ENCODE data around the gene NFATC2.
"Not testable (repeated sequence)": the region's sequence is repeated elsewhere in the genome, so short reads cannot be mapped to it uniquely, and the experiment has no call there.

Gene NFATC2

GRCh38 chr20:51575486-51575885 lies 33.0 kb upstream of the NFATC2 start:
- no peak for DNase-seq (ENCODE audit: low spot score)
- TF ChIP-seq, protein P1, sequence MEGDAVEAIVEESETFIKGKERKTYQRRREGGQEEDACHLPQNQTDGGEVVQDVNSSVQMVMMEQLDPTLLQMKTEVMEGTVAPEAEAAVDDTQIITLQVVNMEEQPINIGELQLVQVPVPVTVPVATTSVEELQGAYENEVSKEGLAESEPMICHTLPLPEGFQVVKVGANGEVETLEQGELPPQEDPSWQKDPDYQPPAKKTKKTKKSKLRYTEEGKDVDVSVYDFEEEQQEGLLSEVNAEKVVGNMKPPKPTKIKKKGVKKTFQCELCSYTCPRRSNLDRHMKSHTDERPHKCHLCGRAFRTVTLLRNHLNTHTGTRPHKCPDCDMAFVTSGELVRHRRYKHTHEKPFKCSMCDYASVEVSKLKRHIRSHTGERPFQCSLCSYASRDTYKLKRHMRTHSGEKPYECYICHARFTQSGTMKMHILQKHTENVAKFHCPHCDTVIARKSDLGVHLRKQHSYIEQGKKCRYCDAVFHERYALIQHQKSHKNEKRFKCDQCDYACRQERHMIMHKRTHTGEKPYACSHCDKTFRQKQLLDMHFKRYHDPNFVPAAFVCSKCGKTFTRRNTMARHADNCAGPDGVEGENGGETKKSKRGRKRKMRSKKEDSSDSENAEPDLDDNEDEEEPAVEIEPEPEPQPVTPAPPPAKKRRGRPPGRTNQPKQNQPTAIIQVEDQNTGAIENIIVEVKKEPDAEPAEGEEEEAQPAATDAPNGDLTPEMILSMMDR (IDR thresholded peaks at IDR 0.05; ENCODE audit: extremely low read depth, missing control alignments), result no peak

DNA sequence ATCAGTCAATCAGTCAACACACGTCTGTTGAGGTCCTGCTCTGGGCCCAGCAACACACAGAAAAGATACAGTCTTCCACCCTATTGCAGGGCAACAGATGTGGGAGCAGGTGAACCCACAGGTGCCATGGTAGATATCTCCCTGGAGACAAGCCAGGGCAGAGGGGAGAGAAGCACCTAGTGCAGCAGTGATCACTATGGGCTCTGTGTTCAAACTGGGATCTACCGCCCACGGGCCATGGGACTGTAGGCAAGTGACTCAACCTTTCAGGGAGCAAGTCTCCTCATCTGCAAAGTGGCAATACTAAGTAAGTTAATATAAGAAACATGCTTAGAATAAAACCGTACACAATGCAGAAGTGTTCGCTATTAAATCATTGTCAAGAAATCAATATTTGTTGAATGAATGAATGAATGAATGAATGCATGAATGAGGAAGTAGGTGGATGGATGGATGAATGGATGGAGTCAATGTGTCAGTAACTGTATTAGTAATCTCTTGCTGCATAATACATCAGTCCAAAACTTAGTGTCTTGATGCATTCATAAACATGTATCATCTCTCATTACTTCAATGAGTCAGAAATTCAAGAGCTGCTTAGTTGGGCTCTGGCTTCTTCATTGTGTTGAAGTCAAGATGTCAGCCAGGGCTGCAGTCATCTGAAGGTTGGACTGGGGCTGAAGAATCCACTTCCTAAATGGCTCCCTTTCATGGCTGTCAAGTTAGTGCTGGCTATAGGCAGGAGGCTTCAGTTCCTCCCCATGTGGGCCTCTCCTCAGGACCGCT lies 31.9 kb upstream of the NFATC2 start:
- TF ChIP-seq, protein P1 (IDR thresholded peaks at IDR 0.05; ENCODE audit: extremely low read depth, missing control alignments), result no peak
- DNase-seq (ENCODE audit: low spot score), result no peak

DNA sequence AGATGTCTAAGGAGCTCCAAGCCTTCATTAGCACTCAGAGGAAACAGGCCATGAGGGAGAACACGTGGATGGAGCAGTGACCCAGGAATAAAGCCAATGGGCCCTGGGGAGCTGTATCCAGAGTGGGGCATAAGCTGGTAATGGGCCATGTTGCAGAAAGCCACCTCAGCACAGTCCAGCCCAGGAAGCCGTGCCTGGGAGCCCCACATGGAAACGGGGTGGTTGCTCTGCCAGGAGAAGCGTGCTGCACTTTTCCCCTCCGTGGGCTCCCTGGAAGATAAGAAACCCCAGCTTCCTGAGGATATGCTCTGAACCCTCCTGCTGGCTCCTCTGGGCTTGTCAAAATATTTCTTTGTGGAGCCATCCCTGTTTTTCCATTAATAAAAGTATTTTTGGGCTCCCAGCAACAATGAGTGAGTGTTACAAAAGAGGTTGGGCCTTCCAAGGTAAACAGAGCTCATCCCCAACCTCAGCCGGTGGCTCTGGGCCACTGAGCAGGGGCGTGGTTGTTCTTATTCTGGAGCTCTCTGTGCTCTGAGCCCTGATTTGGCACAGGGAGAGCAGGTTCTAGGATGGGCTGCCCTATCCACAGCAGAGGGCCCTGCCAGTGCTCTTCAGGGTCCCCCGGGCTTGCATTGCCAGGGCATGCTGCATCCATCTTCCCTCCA lies 31.2 kb upstream of the NFATC2 start:
- TF ChIP-seq, protein P1 (IDR thresholded peaks at IDR 0.05; ENCODE audit: extremely low read depth, missing control alignments), result no peak
- no peak for DNase-seq (ENCODE audit: low spot score)

DNA sequence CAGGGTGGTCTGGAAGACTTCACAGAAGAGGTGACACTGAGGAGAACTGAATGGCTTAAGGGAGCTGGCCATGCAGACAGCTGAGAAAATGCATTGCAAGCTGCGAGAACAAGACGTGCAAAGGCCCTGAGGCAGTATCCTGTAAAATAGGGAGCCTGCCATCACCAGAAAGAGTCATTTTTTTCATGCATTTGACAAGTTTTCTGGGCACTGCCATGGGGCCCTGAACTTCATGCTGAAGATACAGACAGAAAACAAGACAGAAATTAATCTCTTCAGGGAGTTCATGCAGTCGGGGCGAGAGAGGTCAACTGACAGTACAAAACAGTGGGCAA lies 28.9 kb upstream of the NFATC2 start:
- TF ChIP-seq, protein P1 (IDR thresholded peaks at IDR 0.05; ENCODE audit: extremely low read depth, missing control alignments), result no peak
- DNase-seq (ENCODE audit: low spot score), result no peak

GRCh38 chr20:51570739-51571459 lies 28.4 kb upstream of the NFATC2 start:
- TF ChIP-seq, protein P1 (IDR thresholded peaks at IDR 0.05; ENCODE audit: extremely low read depth, missing control alignments), result no peak
- DNase-seq (ENCODE audit: low spot score), result no peak

DNA sequence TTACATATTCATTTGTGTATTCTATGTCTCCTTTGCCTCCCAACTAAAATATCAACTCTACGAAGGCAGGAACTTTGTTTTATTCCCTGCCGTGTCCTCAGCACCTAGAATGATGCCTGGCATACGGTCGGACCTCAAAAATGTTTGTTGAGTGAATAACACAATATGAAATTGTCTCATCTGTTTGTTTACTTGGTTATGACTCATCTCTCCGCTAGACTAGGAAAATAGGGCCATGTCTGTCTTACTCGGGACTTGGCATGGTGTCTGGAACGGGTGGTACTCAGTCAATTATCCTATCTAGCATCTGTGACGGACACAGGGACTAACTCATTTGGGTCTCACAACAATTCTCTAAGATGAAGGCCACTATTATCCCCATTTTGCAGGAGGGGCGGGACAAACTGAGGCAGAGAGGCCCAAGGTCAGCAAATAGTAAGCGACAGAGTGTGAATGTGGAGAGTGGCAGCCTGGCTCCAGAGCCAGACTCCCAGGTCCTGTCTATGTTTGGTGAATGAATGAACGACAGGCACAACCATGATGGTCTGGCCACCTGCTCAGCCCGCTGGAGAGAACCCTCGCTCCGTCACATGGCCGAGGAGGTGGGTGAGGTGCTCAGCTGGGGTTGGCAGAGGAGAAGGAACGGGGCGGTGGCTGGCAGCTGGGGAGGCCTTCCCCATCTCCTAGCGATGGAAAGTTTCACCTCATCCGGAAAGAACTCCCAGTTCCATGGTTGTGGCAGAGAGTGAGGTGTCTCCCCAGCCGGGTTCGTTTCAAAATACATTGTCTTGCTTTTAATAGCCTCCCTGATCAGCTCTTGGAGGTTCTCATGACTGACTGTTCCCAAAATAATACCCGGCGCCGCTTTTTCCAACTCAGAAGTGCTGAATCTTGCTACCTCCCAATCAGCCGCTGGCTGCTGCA lies 27.6 kb upstream of the NFATC2 start:
- TF ChIP-seq, protein P1 (IDR thresholded peaks at IDR 0.05; ENCODE audit: extremely low read depth, missing control alignments), result no peak
- no peak for DNase-seq (ENCODE audit: low spot score)

GRCh38 chr20:51568533-51568932 lies 26.0 kb upstream of the NFATC2 start:
- DNase-seq (ENCODE audit: low spot score), result not testable (repeated sequence)
